GM12865 (cell line): ENCODE results near the gene HIPK4.

Experiments
- DNase-seq: peaks from one replicate; pipeline ENCODE4 v3.0.0; 2010; ENCODE audit warnings: low read depth
- H3K4me3 ChIP-seq: 2 replicates; pipeline ENCODE4 v1.5.1; 2011; ENCODE audit warnings: mild to moderate bottlenecking, low read depth, low read length, control low read depth
- CTCF ChIP-seq: IDR thresholded peaks from 2 replicates; pipeline ENCODE4 v1.5.1; 2011; ENCODE audit warnings: low read length, control low read depth, low read depth, inconsistent platforms; ENCODE audit not compliant: insufficient read depth; ENCODE audit errors: missing control alignments

The HIPK4 gene

GRCh38 chr19:40332669-40333068 is 57.3 kb downstream of the HIPK4 start:
- no peak for TF ChIP-seq CTCF
- H3K4me3 ChIP-seq = no peak overlapping the region
- DNase-seq = no peak

- DNase-seq = no peak
- TF ChIP-seq CTCF = no peak
- H3K4me3 ChIP-seq = no peak overlapping the region
Measured at GRCh38 chr19:40331052-40331451, 58.9 kb downstream of the HIPK4 start.
